ENCODE results near the gene TMC4. TPM values are rescaled to one million over a fixed set of nuclear protein-coding genes. Genes with fewer than 3 reads are reported as not detected.

TMC4 gene
- total RNA-seq, 3 donors from 2014 or later, result 107 to 276 (median 178) TPM

GRCh38 chr19:54136864-54137698 lies 35.9 kb downstream of the TMC4 start:
- TF ChIP-seq, protein P1, sequence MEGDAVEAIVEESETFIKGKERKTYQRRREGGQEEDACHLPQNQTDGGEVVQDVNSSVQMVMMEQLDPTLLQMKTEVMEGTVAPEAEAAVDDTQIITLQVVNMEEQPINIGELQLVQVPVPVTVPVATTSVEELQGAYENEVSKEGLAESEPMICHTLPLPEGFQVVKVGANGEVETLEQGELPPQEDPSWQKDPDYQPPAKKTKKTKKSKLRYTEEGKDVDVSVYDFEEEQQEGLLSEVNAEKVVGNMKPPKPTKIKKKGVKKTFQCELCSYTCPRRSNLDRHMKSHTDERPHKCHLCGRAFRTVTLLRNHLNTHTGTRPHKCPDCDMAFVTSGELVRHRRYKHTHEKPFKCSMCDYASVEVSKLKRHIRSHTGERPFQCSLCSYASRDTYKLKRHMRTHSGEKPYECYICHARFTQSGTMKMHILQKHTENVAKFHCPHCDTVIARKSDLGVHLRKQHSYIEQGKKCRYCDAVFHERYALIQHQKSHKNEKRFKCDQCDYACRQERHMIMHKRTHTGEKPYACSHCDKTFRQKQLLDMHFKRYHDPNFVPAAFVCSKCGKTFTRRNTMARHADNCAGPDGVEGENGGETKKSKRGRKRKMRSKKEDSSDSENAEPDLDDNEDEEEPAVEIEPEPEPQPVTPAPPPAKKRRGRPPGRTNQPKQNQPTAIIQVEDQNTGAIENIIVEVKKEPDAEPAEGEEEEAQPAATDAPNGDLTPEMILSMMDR (IDR thresholded peaks at IDR 0.05), result no peak
- intact Hi-C loops (cut with DNase I, micrococcal nuclease), result no loop called here
- peak; percentile 98 to 100 (median 99) for DNase-seq
- peaks cover 35% of the 10 kb centered on the region for H3K4me1 ChIP-seq (ENCODE audit: low read depth)
- no peaks in the 10 kb centered on the region for H3K9me3 ChIP-seq
- peak overlapping the region; percentile 99 for H3K4me3 ChIP-seq
- peak; percentile 88 for ATAC-seq
- peaks cover 7% of the 10 kb centered on the region for H3K36me3 ChIP-seq (ENCODE audit: low read depth)

GRCh38 chr19:54136086-54136863 lies 36.7 kb downstream of the TMC4 start:
- Histone ChIP-seq H3K36me3 (ENCODE audit: low read depth) (peaks cover 7% of the 10 kb centered on the region), H3K4me3 (peak overlapping the region; percentile 99), H3K9me3 (no peaks in the 10 kb centered on the region), H3K4me1 (ENCODE audit: low read depth) (peaks cover 35% of the 10 kb centered on the region)
- TF ChIP-seq, protein P1 (IDR thresholded peaks at IDR 0.05), result no peak
- ATAC-seq (no peak), DNase-seq (no peak)
- intact Hi-C loops (cut with DNase I, micrococcal nuclease), result no loop called here

GRCh38 chr19:54133957-54134590 lies 38.9 kb downstream of the TMC4 start:
- no peak for DNase-seq
- TF ChIP-seq, protein P1 (IDR thresholded peaks at IDR 0.05), result no peak

GRCh38 chr19:54133312-54133956 lies 39.5 kb downstream of the TMC4 start:
- DNase-seq (no peak), ATAC-seq (no peak)
- peaks cover 7% of the 10 kb centered on the region for H3K36me3 ChIP-seq (ENCODE audit: low read depth)
- intact Hi-C loops (cut with DNase I, micrococcal nuclease), result no loop called here
- H3K9me3 ChIP-seq, result no peaks in the 10 kb centered on the region
- TF ChIP-seq, protein P1 (IDR thresholded peaks at IDR 0.05), result no peak
- H3K4me3 ChIP-seq, result no peak overlapping the region
- peaks cover 15% of the 10 kb centered on the region for H3K4me1 ChIP-seq (ENCODE audit: low read depth)

More at GRCh38 chr19:54133957-54134590, 38.9 kb downstream of the TMC4 start:
- Histone ChIP-seq H3K9me3 (no peaks in the 10 kb centered on the region), H3K4me3 (no peak overlapping the region), H3K36me3 (ENCODE audit: low read depth) (peaks cover 7% of the 10 kb centered on the region), H3K4me1 (ENCODE audit: low read depth) (peaks cover 22% of the 10 kb centered on the region)
- no peak for ATAC-seq
- intact Hi-C loops (cut with DNase I, micrococcal nuclease), result no loop called here

- TF ChIP-seq, protein P1 (IDR thresholded peaks at IDR 0.05), result no peak
- no peaks in the 10 kb centered on the region for H3K9me3 ChIP-seq
- no peak for ATAC-seq
- H3K4me1 ChIP-seq (ENCODE audit: low read depth), result no peaks in the 10 kb centered on the region
- no peak overlapping the region for H3K4me3 ChIP-seq
- peaks cover 7% of the 10 kb centered on the region for H3K36me3 ChIP-seq (ENCODE audit: low read depth)
- intact Hi-C loops (cut with DNase I, micrococcal nuclease), result no loop called here
- DNase-seq, result peak in 1 of 3 donors; percentile 33
These were observed 43.4 kb downstream of the TMC4 start for GRCh38 chr19:54129617-54129996.
